ENCODE data around the gene GPC6.

GPC6 gene

GRCh38 chr13:93325303-93326233 is 99.0 kb downstream of the GPC6 start:
- DNase-seq: no peak

- DNase-seq: no peak
These were observed 99.7 kb downstream of the GPC6 start for GRCh38 chr13:93326234-93326811.

- DNase-seq: no peak
These were observed 102.3 kb downstream of the GPC6 start for GRCh38 chr13:93328943-93329342.

GRCh38 chr13:93336728-93337127 is 110.1 kb downstream of the GPC6 start:
- DNase-seq: no peak

- DNase-seq: no peak
These were observed 111.4 kb downstream of the GPC6 start for GRCh38 chr13:93338030-93338429.

GRCh38 chr13:93338906-93339305 is 112.3 kb downstream of the GPC6 start:
- DNase-seq: no peak

GRCh38 chr13:93339550-93339949 is 112.9 kb downstream of the GPC6 start:
- no peak for DNase-seq

GRCh38 chr13:93341517-93341916 is 114.9 kb downstream of the GPC6 start:
- no peak for DNase-seq

GRCh38 chr13:93343097-93343496 is 116.5 kb downstream of the GPC6 start:
- no peak for DNase-seq

- no peak for DNase-seq
These were observed 117.6 kb downstream of the GPC6 start for GRCh38 chr13:93344048-93344705.

- no peak for DNase-seq
These were observed 118.4 kb downstream of the GPC6 start for GRCh38 chr13:93345024-93345423.

GRCh38 chr13:93345770-93346169 is 119.2 kb downstream of the GPC6 start:
- DNase-seq: no peak

GRCh38 chr13:93352616-93353015 is 126.0 kb downstream of the GPC6 start:
- no peak for DNase-seq

GRCh38 chr13:93355094-93355493 is 128.5 kb downstream of the GPC6 start:
- no peak for DNase-seq

- DNase-seq: no peak
These were observed 129.9 kb downstream of the GPC6 start for GRCh38 chr13:93356469-93356868.

GRCh38 chr13:93360021-93360420 is 133.4 kb downstream of the GPC6 start:
- no peak for DNase-seq

- no peak for DNase-seq
These were observed 135.1 kb downstream of the GPC6 start for GRCh38 chr13:93361703-93362102.

- no peak for DNase-seq
These were observed 137.6 kb downstream of the GPC6 start for GRCh38 chr13:93364166-93364565.

GRCh38 chr13:93368296-93368695 is 141.7 kb downstream of the GPC6 start:
- DNase-seq: no peak

- DNase-seq: no peak
These were observed 142.1 kb downstream of the GPC6 start for GRCh38 chr13:93368718-93369117.

- no peak for DNase-seq
These were observed 146.2 kb downstream of the GPC6 start for GRCh38 chr13:93372856-93373255.

- DNase-seq: no peak
These were observed 148.9 kb downstream of the GPC6 start for GRCh38 chr13:93375491-93375890.

GRCh38 chr13:93377196-93377595 is 150.6 kb downstream of the GPC6 start:
- no peak for DNase-seq

- no peak for DNase-seq
These were observed 151.6 kb downstream of the GPC6 start for GRCh38 chr13:93378184-93378583.

Measured in amniotic stem cell (primary cell).